Measurements from ENCODE around the gene CFAP20DC.
"Not testable (repeated sequence)": the region's sequence is repeated elsewhere in the genome, so short reads cannot be mapped to it uniquely, and the experiment has no call there.

GRCh38 chr3:58704304-58704703, 345.5 kb downstream of the CFAP20DC start:
- not testable (repeated sequence) for TF ChIP-seq CTCF (IDR thresholded peaks at IDR 0.05; ENCODE audit: low read length); EZH2phosphoT487 (IDR thresholded peaks at IDR 0.05; ENCODE audit: low read length); EZH2 (optimal IDR thresholded peaks at IDR 0.05; ENCODE audit: low read depth, low read length)
